Dermis microvascular lymphatic vessel endothelial cell (primary cell): Measurements from ENCODE around the gene CTBP1. TPM values are rescaled to one million over a fixed set of nuclear protein-coding genes. Genes with fewer than 3 reads are reported as not detected.
A peak's percentile ranks its signal among the peaks of the same experiment; 100 is the strongest.
"Not testable (repeated sequence)": the region's sequence is repeated elsewhere in the genome, so short reads cannot be mapped to it uniquely, and the experiment has no call there.

Source experiments
- DNase-seq, 2 donors: peaks; one replicate each; pipeline versions ENCODE4 v3.0.0 to v3.0.0-alpha.2; 2010; ENCODE audit warnings: low read depth in 2 of 2
- total RNA-seq: library from RNA; depleted of rRNA; stranded (reverse); fragments of >200 nt; gene quantifications from 2 replicates; pipeline ENCODE4 v1.2.1, GENCODE V29; 2014

The CTBP1 gene
- 211 and 274 TPM in 2 replicates for total RNA-seq

GRCh38 chr4:1248245-1249147, at the start of gene CTBP1:
CTBP1 (minus strand) TSS chr4:1249130; CDS start chr4:1241331, 7,799 bp downstream.
- peak; percentile 69 to 86 for DNase-seq

- no peak for DNase-seq
These were observed 49.5 kb upstream of the CTBP1 start for GRCh38 chr4:1298461-1298860.

GRCh38 chr4:1297456-1298325, 48.8 kb upstream of the CTBP1 start:
- DNase-seq, result no peak

GRCh38 chr4:1297023-1297395, 48.1 kb upstream of the CTBP1 start:
- DNase-seq, result no peak

GRCh38 chr4:1296324-1297022, 47.5 kb upstream of the CTBP1 start:
- no peak for DNase-seq

- DNase-seq, result no peak
These were observed 46.6 kb upstream of the CTBP1 start for GRCh38 chr4:1295405-1296055.

GRCh38 chr4:1294891-1295290, 46.0 kb upstream of the CTBP1 start:
- no peak for DNase-seq

- no peak for DNase-seq
These were observed 45.5 kb upstream of the CTBP1 start for GRCh38 chr4:1294424-1294823.

GRCh38 chr4:1293991-1294390, 45.1 kb upstream of the CTBP1 start:
- no peak for DNase-seq

GRCh38 chr4:1293531-1293941, 44.6 kb upstream of the CTBP1 start:
- no peak for DNase-seq

- not testable (repeated sequence) for DNase-seq
These were observed 43.7 kb upstream of the CTBP1 start for GRCh38 chr4:1292703-1293011.

- no peak for DNase-seq
These were observed 43.2 kb upstream of the CTBP1 start for GRCh38 chr4:1291996-1292702.

GRCh38 chr4:1291091-1291490, 42.2 kb upstream of the CTBP1 start:
- no peak for DNase-seq

GRCh38 chr4:1290165-1290977, 41.4 kb upstream of the CTBP1 start:
- peak in 1 of 2 donors; percentile 27 for DNase-seq

- peak; percentile 94 to 98 for DNase-seq
These were observed 40.6 kb upstream of the CTBP1 start, which contains the start of gene MAEA for GRCh38 chr4:1289207-1290164. MAEA (plus strand) TSS chr4:1289891; CDS start chr4:1289914, 23 bp downstream.

- no peak for DNase-seq
These were observed 39.9 kb upstream of the CTBP1 start for GRCh38 chr4:1288786-1289185.

- DNase-seq, result peak in 1 of 2 donors; percentile 23
These were observed 37.0 kb upstream of the CTBP1 start for GRCh38 chr4:1285790-1286553.
